Stimulated activated CD4-positive, alpha-beta T cell treated with anti-CD3 and anti-CD28 coated beads, Interleukin-4, amount 100 ng/mL, for 4 hours (primary cell): ENCODE measurements around the gene LYRM4.

ENCODE experiments used
- DNase-seq, 2 experiments: peaks; one replicate each; pipeline ENCODE4 v3.0.0-alpha.2; 2020

The LYRM4 gene

GRCh38 chr6:5172041-5172653, 88.6 kb downstream of the LYRM4 start:
- no peak for DNase-seq

GRCh38 chr6:5167501-5167900, 93.2 kb downstream of the LYRM4 start:
- DNase-seq: no peak

- DNase-seq: no peak
These were observed 96.7 kb downstream of the LYRM4 start for GRCh38 chr6:5164092-5164491.

GRCh38 chr6:5163247-5163646, 97.5 kb downstream of the LYRM4 start:
- DNase-seq: no peak

- DNase-seq: no peak
These were observed 98.4 kb downstream of the LYRM4 start for GRCh38 chr6:5162355-5162754.

GRCh38 chr6:5160206-5160605, 100.5 kb downstream of the LYRM4 start:
- no peak for DNase-seq

- DNase-seq: no peak
These were observed 101.6 kb downstream of the LYRM4 start for GRCh38 chr6:5159162-5159561.

- no peak for DNase-seq
These were observed 102.6 kb downstream of the LYRM4 start for GRCh38 chr6:5158180-5158579.

GRCh38 chr6:5157621-5158138, 103.1 kb downstream of the LYRM4 start:
- DNase-seq: no peak

GRCh38 chr6:5156627-5157026, 104.1 kb downstream of the LYRM4 start:
- no peak for DNase-seq

- no peak for DNase-seq
These were observed 104.8 kb downstream of the LYRM4 start for GRCh38 chr6:5155906-5156305.

- no peak for DNase-seq
These were observed 107.6 kb downstream of the LYRM4 start for GRCh38 chr6:5153186-5153585.

GRCh38 chr6:5152460-5152859, 108.3 kb downstream of the LYRM4 start:
- no peak for DNase-seq

- no peak for DNase-seq
These were observed 108.8 kb downstream of the LYRM4 start for GRCh38 chr6:5151955-5152401.

- DNase-seq: no peak
These were observed 109.3 kb downstream of the LYRM4 start for GRCh38 chr6:5151360-5151954.

- DNase-seq: no peak
These were observed 110.1 kb downstream of the LYRM4 start for GRCh38 chr6:5150551-5151075.

- no peak for DNase-seq
These were observed 110.9 kb downstream of the LYRM4 start for GRCh38 chr6:5149891-5150290.

- DNase-seq: no peak
These were observed 111.5 kb downstream of the LYRM4 start for GRCh38 chr6:5149159-5149704.

GRCh38 chr6:5146398-5146797, 114.4 kb downstream of the LYRM4 start:
- DNase-seq: no peak

- peak; percentile 66 to 81 for DNase-seq
These were observed 117.0 kb downstream of the LYRM4 start for GRCh38 chr6:5143634-5144311.

- no peak for DNase-seq
These were observed 117.8 kb downstream of the LYRM4 start for GRCh38 chr6:5142915-5143314.

- no peak for DNase-seq
These were observed 118.6 kb downstream of the LYRM4 start for GRCh38 chr6:5142131-5142530.

- no peak for DNase-seq
These were observed 119.7 kb downstream of the LYRM4 start for GRCh38 chr6:5141046-5141445.
